GM23338 (cell line): Measurements from ENCODE around the gene SPRY4. TPM values are rescaled to one million over a fixed set of nuclear protein-coding genes. Genes with fewer than 3 reads are reported as not detected.

Source experiments
- ATAC-seq: fragments of 200-7000 bp; cut with Tn5 transposase; 3 replicates; pipeline ENCODE4 v1.9.1; 2020
- DNase-seq: peaks from one replicate; pipeline ENCODE4 v3.0.0-alpha.2; 2015; ENCODE audit warnings: low spot score
- H2AFZ ChIP-seq: fragments of 200-600 bp; sonication (generic); 2 replicates; pipeline ENCODE4 v1.8.0; 2016; ENCODE audit warnings: antibody characterized with exemption, mild to moderate bottlenecking, moderate library complexity
- H3F3A ChIP-seq: fragments of 200-600 bp; sonication (generic); replicated peaks from 2 replicates; pipeline ENCODE4 v1.8.0; 2017; ENCODE audit warnings: antibody characterized with exemption, mixed run types, low read depth
- H3K27ac ChIP-seq: fragments of 200-600 bp; sonication (generic); 2 replicates; pipeline ENCODE4 v1.6.1; 2016; ENCODE audit warnings: low read depth
- H3K27me3 ChIP-seq: fragments of 200-600 bp; sonication (generic); 2 replicates; pipeline ENCODE4 v1.8.0; 2016; ENCODE audit warnings: mild to moderate bottlenecking, mixed run types, moderate library complexity; ENCODE audit not compliant: insufficient read depth
- H3K36me3 ChIP-seq: fragments of 200-600 bp; sonication (generic); 2 replicates; pipeline ENCODE4 v1.8.0; 2016; ENCODE audit warnings: mild to moderate bottlenecking; ENCODE audit not compliant: insufficient read depth
- H3K4me1 ChIP-seq: fragments of 200-600 bp; sonication (generic); 2 replicates; pipeline ENCODE4 v1.8.0; 2016; ENCODE audit warnings: mild to moderate bottlenecking, moderate library complexity; ENCODE audit not compliant: insufficient read depth
- H3K4me2 ChIP-seq: fragments of 200-600 bp; sonication (generic); 2 replicates; pipeline ENCODE4 v1.7.1; 2017; ENCODE audit warnings: mixed run types
- H3K4me3 ChIP-seq: fragments of 200-600 bp; sonication (generic); 2 replicates; pipeline ENCODE4 v1.6.1; 2016; ENCODE audit warnings: mixed run types
- H3K79me2 ChIP-seq: fragments of 200-600 bp; sonication (generic); replicated peaks from 2 replicates; pipeline ENCODE4 v1.8.0; 2017; ENCODE audit warnings: mild to moderate bottlenecking; ENCODE audit not compliant: insufficient read depth
- H3K9me2 ChIP-seq: fragments of 200-600 bp; sonication (generic); 2 replicates; pipeline ENCODE4 v1.8.0; 2017; ENCODE audit not compliant: insufficient read depth
- H4K20me1 ChIP-seq: fragments of 200-600 bp; sonication (generic); replicated peaks from 2 replicates; pipeline ENCODE4 v1.8.0; 2017; ENCODE audit warnings: mild to moderate bottlenecking; ENCODE audit not compliant: insufficient read depth
- H3K27ac Mint-ChIP-seq: 2 replicates; pipeline ENCODE4 v1.8.0; 2020; ENCODE audit warnings: inconsistent platforms, mild to moderate bottlenecking, moderate library complexity, mixed read lengths
- H3K27me3 Mint-ChIP-seq: 3 replicates; pipeline ENCODE4 v1.8.0; 2022; ENCODE audit warnings: low read depth, mild to moderate bottlenecking, moderate library complexity, mixed read lengths, inconsistent platforms; ENCODE audit not compliant: insufficient read depth, poor library complexity
- H3K36me3 Mint-ChIP-seq: 3 replicates; pipeline ENCODE4 v1.8.0; 2021; ENCODE audit warnings: low read depth, mild to moderate bottlenecking, inconsistent platforms, moderate library complexity, mixed read lengths
- H3K4me1 Mint-ChIP-seq: 3 replicates; pipeline ENCODE4 v1.8.0; 2020; ENCODE audit warnings: mild to moderate bottlenecking, inconsistent platforms, mixed read lengths
- H3K4me3 Mint-ChIP-seq: 3 replicates; pipeline ENCODE4 v1.8.0; 2021; ENCODE audit warnings: moderate library complexity, mild to moderate bottlenecking, inconsistent platforms, mixed read lengths
- H3K9me3 Mint-ChIP-seq: 3 replicates; pipeline ENCODE4 v1.8.0; 2020; ENCODE audit warnings: moderate library complexity, mild to moderate bottlenecking, inconsistent platforms, mixed read lengths
- CREB1 ChIP-seq: fragments of 250-450 bp; sonication (Bioruptor Pico); IDR thresholded peaks from 2 replicates; pipeline ENCODE4 v1.5.0; 2020; ENCODE audit warnings: low read depth, mild to moderate bottlenecking, moderate library complexity
- EZH2phosphoT487 ChIP-seq: fragments of 200-600 bp; sonication (generic); IDR thresholded peaks from one replicate; pipeline ENCODE4 v1.8.1; 2018; ENCODE audit warnings: antibody characterized with exemption; ENCODE audit not compliant: unreplicated experiment
- JUNB ChIP-seq: IDR thresholded peaks from one replicate; pipeline ENCODE4 v1.6.1; 2016; ENCODE audit warnings: antibody characterized with exemption; ENCODE audit not compliant: unreplicated experiment
- NANOG ChIP-seq: IDR thresholded peaks from 2 replicates; pipeline ENCODE4 v1.6.1; 2016; ENCODE audit warnings: antibody characterized with exemption, borderline replicate concordance
- POLR2AphosphoS5 ChIP-seq: IDR thresholded peaks from 2 replicates; pipeline ENCODE4 v1.6.1; 2016; ENCODE audit warnings: antibody characterized with exemption, low read depth
- STAT1 ChIP-seq: IDR thresholded peaks from one replicate; pipeline ENCODE4 v1.6.1; 2016; ENCODE audit warnings: antibody characterized with exemption; ENCODE audit not compliant: unreplicated experiment
- ZNF114 ChIP-seq: fragments of 250-450 bp; sonication (Bioruptor Pico); IDR thresholded peaks from 2 replicates; pipeline ENCODE4 v1.5.0; 2020; ENCODE audit warnings: mild to moderate bottlenecking, moderate library complexity
- ZNF331 ChIP-seq: fragments of 250-450 bp; sonication (Bioruptor Pico); IDR thresholded peaks from 2 replicates; pipeline ENCODE4 v1.5.0; 2020; ENCODE audit warnings: low read depth, mild to moderate bottlenecking, moderate library complexity
- long read RNA-seq: library from polyadenylated mRNA; unstranded; transcript quantifications from one replicate; pipeline ENCODE4 v2.0.0, GENCODE V29; 2020; ENCODE audit not compliant: unreplicated experiment
- polyA plus RNA-seq: library from polyadenylated mRNA; unstranded; fragments of >200 nt; fragmentation: Nextera tagmentation; extraction: Ambion mirVana; gene quantifications from 2 replicates; pipeline ENCODE4 v1.2.1, GENCODE V29; 2016
- total RNA-seq: library from RNA; depleted of rRNA; stranded (reverse); fragments of >200 nt; shearing (Covaris generic); gene quantifications from 2 replicates; pipeline ENCODE4 v1.2.3, GENCODE V29; 2014; rRNA removed
- TF ChIP-seq, protein P1 (sequence below), 2 experiments: fragments of 200-600 bp in 1 of 2; sonication (generic) in 1 of 2; conservative IDR thresholded peaks; 2 replicates each; pipeline versions ENCODE4 v1.5.1 to v1.6.1; 2016 to 2017; ENCODE audit warnings: antibody characterized with exemption in 2 of 2, low read depth in 2 of 2, mild to moderate bottlenecking in 2 of 2, moderate library complexity in 1 of 2
- TF ChIP-seq, protein P2 (sequence below): IDR thresholded peaks from one replicate; pipeline ENCODE4 v1.6.1; 2018; ENCODE audit warnings: antibody characterized with exemption; ENCODE audit not compliant: unreplicated experiment
- TF ChIP-seq, protein P3 (sequence below): IDR thresholded peaks from 2 replicates; pipeline ENCODE4 v1.6.1; 2016; ENCODE audit warnings: antibody characterized with exemption

The SPRY4 gene, protein sequence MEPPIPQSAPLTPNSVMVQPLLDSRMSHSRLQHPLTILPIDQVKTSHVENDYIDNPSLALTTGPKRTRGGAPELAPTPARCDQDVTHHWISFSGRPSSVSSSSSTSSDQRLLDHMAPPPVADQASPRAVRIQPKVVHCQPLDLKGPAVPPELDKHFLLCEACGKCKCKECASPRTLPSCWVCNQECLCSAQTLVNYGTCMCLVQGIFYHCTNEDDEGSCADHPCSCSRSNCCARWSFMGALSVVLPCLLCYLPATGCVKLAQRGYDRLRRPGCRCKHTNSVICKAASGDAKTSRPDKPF
- total RNA-seq (177 and 240 TPM in 2 replicates), polyA plus RNA-seq (70.6 and 70.9 TPM in 2 replicates)
- long read RNA-seq, full-length matches to known transcripts: 9 of 11 reads
- long read RNA-seq, partial matches to known transcripts: 0 of 11 reads
- long read RNA-seq, other reads (novel, unspliced or antisense): 2 of 11 reads

DNA sequence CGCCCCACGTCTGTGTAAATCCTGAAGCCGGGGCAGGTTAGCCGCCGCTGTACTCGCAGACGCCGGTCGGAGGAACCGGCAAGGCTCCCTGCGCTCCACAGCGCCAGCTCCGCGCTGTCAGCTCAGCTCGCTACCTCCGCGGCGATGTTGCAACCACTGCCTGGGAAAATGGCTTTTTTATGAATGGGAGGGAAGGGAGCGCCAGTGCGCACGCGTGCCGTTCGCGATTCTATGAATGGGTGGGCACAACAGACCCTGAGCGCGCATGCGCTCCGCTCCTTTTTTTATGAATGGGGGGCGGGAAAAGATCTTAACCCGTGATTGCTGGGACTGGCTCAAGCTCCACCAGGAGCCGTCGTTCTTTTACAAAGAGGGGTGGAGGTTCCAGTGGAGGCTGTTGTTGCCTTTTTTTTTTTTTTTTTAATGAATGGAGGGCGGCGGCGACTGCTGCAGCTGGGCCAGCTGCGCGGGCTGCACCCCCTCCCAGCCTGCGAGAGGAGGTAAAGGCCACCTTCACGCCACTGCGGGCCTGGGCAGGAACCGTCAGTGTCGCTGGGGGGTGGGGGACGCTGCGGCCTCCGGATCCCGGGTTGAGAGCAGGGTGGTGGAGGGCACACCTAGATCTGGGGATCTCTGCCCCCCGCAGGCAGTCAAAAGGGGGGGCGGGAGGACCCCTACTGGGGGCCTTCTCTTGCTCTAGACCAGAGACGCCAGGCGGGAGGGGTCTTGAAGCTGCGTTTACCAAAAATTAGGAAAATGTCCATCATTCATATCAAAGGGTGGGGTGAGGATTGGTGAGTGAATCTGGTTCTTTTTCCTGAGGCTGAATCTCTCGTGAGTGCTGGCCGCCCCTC lies at the start of gene SPRY4:
Gene SPRY4, minus strand, starts transcription at position 151 of the 854 bp plus-strand sequence. CDS start 9,913 bp downstream, outside the sequence.
- no peaks in the 10 kb centered on the region for H3K9me2 ChIP-seq
- Mint-ChIP-seq H3K9me3 (peaks cover 7% of the 10 kb centered on the region), H3K36me3 (peaks cover 46% of the 10 kb centered on the region), H3K27me3 (peaks cover 22% of the 10 kb centered on the region), H3K4me3 (peak within 1 kb of the TSS; percentile 100), H3K27ac (peak within 1 kb of the TSS; percentile 90), H3K4me1 (peaks cover 46% of the 10 kb centered on the region)
- peak within 1 kb of the TSS; percentile 98 for H3K4me3 ChIP-seq
- ATAC-seq (peak; percentile 34), DNase-seq (peak; percentile 98)
- H3K27ac ChIP-seq: peak within 1 kb of the TSS; percentile 100
- peaks cover 50% of the 10 kb centered on the region for H3F3A ChIP-seq
- H3K36me3 ChIP-seq: peaks cover 23% of the 10 kb centered on the region
- H3K79me2 ChIP-seq: peaks cover 72% of the 10 kb centered on the region
- peaks cover 47% of the 10 kb centered on the region for H3K4me1 ChIP-seq
- peak within 1 kb of the TSS; percentile 100 for H3K4me2 ChIP-seq
- no peaks in the 10 kb centered on the region for H3K27me3 ChIP-seq
- peaks cover 42% of the 10 kb centered on the region for H4K20me1 ChIP-seq
- H2AFZ ChIP-seq: no peak within 1 kb of the TSS
- TF ChIP-seq, protein P1, sequence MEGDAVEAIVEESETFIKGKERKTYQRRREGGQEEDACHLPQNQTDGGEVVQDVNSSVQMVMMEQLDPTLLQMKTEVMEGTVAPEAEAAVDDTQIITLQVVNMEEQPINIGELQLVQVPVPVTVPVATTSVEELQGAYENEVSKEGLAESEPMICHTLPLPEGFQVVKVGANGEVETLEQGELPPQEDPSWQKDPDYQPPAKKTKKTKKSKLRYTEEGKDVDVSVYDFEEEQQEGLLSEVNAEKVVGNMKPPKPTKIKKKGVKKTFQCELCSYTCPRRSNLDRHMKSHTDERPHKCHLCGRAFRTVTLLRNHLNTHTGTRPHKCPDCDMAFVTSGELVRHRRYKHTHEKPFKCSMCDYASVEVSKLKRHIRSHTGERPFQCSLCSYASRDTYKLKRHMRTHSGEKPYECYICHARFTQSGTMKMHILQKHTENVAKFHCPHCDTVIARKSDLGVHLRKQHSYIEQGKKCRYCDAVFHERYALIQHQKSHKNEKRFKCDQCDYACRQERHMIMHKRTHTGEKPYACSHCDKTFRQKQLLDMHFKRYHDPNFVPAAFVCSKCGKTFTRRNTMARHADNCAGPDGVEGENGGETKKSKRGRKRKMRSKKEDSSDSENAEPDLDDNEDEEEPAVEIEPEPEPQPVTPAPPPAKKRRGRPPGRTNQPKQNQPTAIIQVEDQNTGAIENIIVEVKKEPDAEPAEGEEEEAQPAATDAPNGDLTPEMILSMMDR (conservative IDR thresholded peaks at IDR 0.05; ENCODE audit: low read depth in 2 of 2): 0 out of 4 replicates have a peak, but pooled peaks of 1 of the 2 experiments have one; percentile 5
- TF ChIP-seq, protein P2, sequence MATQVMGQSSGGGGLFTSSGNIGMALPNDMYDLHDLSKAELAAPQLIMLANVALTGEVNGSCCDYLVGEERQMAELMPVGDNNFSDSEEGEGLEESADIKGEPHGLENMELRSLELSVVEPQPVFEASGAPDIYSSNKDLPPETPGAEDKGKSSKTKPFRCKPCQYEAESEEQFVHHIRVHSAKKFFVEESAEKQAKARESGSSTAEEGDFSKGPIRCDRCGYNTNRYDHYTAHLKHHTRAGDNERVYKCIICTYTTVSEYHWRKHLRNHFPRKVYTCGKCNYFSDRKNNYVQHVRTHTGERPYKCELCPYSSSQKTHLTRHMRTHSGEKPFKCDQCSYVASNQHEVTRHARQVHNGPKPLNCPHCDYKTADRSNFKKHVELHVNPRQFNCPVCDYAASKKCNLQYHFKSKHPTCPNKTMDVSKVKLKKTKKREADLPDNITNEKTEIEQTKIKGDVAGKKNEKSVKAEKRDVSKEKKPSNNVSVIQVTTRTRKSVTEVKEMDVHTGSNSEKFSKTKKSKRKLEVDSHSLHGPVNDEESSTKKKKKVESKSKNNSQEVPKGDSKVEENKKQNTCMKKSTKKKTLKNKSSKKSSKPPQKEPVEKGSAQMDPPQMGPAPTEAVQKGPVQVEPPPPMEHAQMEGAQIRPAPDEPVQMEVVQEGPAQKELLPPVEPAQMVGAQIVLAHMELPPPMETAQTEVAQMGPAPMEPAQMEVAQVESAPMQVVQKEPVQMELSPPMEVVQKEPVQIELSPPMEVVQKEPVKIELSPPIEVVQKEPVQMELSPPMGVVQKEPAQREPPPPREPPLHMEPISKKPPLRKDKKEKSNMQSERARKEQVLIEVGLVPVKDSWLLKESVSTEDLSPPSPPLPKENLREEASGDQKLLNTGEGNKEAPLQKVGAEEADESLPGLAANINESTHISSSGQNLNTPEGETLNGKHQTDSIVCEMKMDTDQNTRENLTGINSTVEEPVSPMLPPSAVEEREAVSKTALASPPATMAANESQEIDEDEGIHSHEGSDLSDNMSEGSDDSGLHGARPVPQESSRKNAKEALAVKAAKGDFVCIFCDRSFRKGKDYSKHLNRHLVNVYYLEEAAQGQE: peak; percentile 22
- TF ChIP-seq, protein P3, sequence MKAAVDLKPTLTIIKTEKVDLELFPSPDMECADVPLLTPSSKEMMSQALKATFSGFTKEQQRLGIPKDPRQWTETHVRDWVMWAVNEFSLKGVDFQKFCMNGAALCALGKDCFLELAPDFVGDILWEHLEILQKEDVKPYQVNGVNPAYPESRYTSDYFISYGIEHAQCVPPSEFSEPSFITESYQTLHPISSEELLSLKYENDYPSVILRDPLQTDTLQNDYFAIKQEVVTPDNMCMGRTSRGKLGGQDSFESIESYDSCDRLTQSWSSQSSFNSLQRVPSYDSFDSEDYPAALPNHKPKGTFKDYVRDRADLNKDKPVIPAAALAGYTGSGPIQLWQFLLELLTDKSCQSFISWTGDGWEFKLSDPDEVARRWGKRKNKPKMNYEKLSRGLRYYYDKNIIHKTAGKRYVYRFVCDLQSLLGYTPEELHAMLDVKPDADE: 0 out of 2 replicates have a peak, but pooled peaks have one; percentile 12
- TF ChIP-seq CREB1 (CRISPR knock-in tag): no peak
- no peak; the same call in 1 of the 2 replicates for TF ChIP-seq ZNF331
- TF ChIP-seq ZNF114: no peak
- no peak for TF ChIP-seq NANOG
- TF ChIP-seq JUNB: no peak
- no peak for TF ChIP-seq STAT1
- peak; percentile 97 for TF ChIP-seq POLR2AphosphoS5
- no peak for TF ChIP-seq EZH2phosphoT487
